GM19328 (cell line): Measurements from ENCODE around the gene PIBF1.
"Not testable (repeated sequence)": the region's sequence is repeated elsewhere in the genome, so short reads cannot be mapped to it uniquely, and the experiment has no call there.

Experiments used
- ATAC-seq: cut with Tn5 transposase; IDR thresholded peaks from one replicate; pipeline ENCODE4 v1.9.1; 2021; ENCODE audit warnings: mild to moderate bottlenecking, moderate library complexity; ENCODE audit not compliant: unreplicated experiment

PIBF1 gene

GRCh38 chr13:72820156-72820897 is 38.4 kb downstream of the PIBF1 start:
- no peak for ATAC-seq

GRCh38 chr13:72820898-72821279 is 39.0 kb downstream of the PIBF1 start:
- no peak for ATAC-seq

GRCh38 chr13:72823081-72823480 is 41.1 kb downstream of the PIBF1 start:
- no peak for ATAC-seq

GRCh38 chr13:72823724-72824123 is 41.8 kb downstream of the PIBF1 start:
- no peak for ATAC-seq

GRCh38 chr13:72834601-72835000 is 52.7 kb downstream of the PIBF1 start:
- no peak for ATAC-seq

- peak; percentile 83 for ATAC-seq
Observed at GRCh38 chr13:72839831-72840426, 58.0 kb downstream of the PIBF1 start.

- no peak for ATAC-seq
Observed at GRCh38 chr13:72842991-72843390, 61.1 kb downstream of the PIBF1 start.

GRCh38 chr13:72845148-72845547 is 63.2 kb downstream of the PIBF1 start:
- ATAC-seq, result not testable (repeated sequence)

- ATAC-seq, result no peak
Observed at GRCh38 chr13:72849571-72849970, 67.6 kb downstream of the PIBF1 start.

GRCh38 chr13:72850959-72851677 is 69.2 kb downstream of the PIBF1 start:
- no peak for ATAC-seq

- no peak for ATAC-seq
Observed at GRCh38 chr13:72851678-72852014, 69.7 kb downstream of the PIBF1 start.

GRCh38 chr13:72852207-72852606 is 70.3 kb downstream of the PIBF1 start:
- no peak for ATAC-seq

- no peak for ATAC-seq
Observed at GRCh38 chr13:72853000-72853399, 71.1 kb downstream of the PIBF1 start.

GRCh38 chr13:72864142-72865011 is 82.4 kb downstream of the PIBF1 start:
- peak; percentile 84 for ATAC-seq

GRCh38 chr13:72868229-72868628 is 86.3 kb downstream of the PIBF1 start:
- ATAC-seq, result no peak

GRCh38 chr13:72875233-72875632 is 93.3 kb downstream of the PIBF1 start:
- ATAC-seq, result no peak

GRCh38 chr13:72884101-72884500 is 102.2 kb downstream of the PIBF1 start:
- ATAC-seq, result no peak

- ATAC-seq, result no peak
Observed at GRCh38 chr13:72886272-72887067, 104.5 kb downstream of the PIBF1 start.

- no peak for ATAC-seq
Observed at GRCh38 chr13:72889495-72889894, 107.6 kb downstream of the PIBF1 start.

GRCh38 chr13:72890546-72890945 is 108.6 kb downstream of the PIBF1 start:
- no peak for ATAC-seq
